ENCODE measurements around the gene TGOLN2. TPM values are rescaled to one million over a fixed set of nuclear protein-coding genes. Genes with fewer than 3 reads are reported as not detected.

TGOLN2 gene
- total and polyA plus RNA-seq, 7 donors, result 14.3 to 51.7 (median 36.8) TPM

DNA sequence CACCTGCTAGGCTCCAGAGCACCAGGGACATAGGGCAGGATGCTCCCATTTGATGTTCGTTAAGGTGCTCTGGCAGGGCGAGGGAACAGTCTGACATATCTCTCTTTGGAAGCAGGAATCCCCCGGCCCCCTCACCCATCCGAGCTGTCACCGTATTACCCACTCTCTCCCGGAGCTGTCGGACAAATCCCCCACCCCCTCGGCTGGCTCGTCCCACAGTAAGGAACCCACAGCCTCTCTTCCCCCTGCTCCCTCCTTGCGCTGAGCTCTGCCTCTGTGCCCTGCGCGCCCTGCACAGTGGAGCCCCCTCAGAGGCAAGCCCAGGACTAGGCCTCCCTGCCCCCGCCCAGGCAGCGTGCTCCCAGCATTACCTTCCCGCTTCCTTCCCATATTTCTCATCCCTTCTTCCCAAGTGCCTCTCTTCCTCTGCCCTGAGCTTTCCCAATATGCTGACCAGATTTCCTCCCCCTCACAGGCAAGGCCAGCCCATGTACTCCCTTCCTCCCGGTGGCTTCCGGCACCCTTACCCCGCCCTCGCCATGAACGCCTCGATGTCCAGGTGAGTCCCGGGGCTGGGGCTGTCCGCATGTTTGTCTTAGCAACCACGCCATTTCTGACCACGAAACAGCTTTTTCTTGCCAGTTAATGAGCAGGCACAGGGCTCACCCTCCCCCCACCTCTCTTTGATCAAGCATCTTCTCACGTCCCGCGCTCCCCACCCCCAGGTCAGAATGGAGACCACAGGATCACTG lies 23.8 kb downstream of the TGOLN2 start:
- intact Hi-C loops (cut with DNase I), result no loop called here
- Histone ChIP-seq H3K36me3 (ENCODE audit: insufficient read depth in 1 of 2, low read depth in 1 of 2) (peaks cover 0 to 45% of the 10 kb centered on the region in 2 donors), H3K27ac (no peak overlapping the region), H3K27me3 (ENCODE audit: insufficient read depth in 3 of 3, low read length in 2 of 3) (no peaks in the 10 kb centered on the region), H3K4me1 (no peaks in the 10 kb centered on the region), H3K9me3 (no peaks in the 10 kb centered on the region), H3K4me3 (no peak overlapping the region)
- TF ChIP-seq CTCF (IDR thresholded peaks at IDR 0.05), result no peak
- ATAC-seq (no peak), DNase-seq (no peak)
- WGBS, 3 donors, result 91 to 95% (median 92%) methylated on average over 27 to 28 of the region's 28 CpGs

DNA sequence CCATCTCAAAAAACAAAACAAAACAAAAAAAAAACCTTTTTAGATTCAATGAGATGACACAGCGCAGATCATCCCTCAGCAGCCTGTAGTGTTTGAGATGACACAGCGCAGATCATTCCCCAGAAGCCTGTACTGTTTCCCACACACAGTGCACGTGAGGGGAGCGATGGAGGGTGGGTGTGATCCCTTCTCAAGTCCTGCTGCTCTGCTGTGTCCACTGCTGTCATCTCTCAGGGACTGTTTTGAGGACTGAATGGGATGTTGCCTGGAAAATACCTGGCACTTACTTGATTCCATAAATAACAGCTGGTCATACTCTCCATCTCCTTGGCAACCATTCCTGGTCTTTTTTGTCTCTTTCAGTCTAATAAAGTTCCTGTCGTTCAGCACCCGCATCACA lies 25.7 kb downstream of the TGOLN2 start:
- DNase-seq (no peak), ATAC-seq (peak in 2 of 4 donors; percentile 11 to 40)
- no peak for TF ChIP-seq CTCF (IDR thresholded peaks at IDR 0.05)
- Histone ChIP-seq H3K36me3 (ENCODE audit: insufficient read depth in 1 of 2, low read depth in 1 of 2) (peaks cover 0 to 35% of the 10 kb centered on the region in 2 donors), H3K27me3 (ENCODE audit: insufficient read depth in 3 of 3, low read length in 2 of 3) (no peaks in the 10 kb centered on the region), H3K9me3 (no peaks in the 10 kb centered on the region), H3K4me1 (no peaks in the 10 kb centered on the region), H3K27ac (no peak overlapping the region), H3K4me3 (no peak overlapping the region)
- intact Hi-C loops (cut with DNase I), result no loop called here
- 64 to 70% (median 67%) methylated on average over 6 of the region's 6 CpGs for WGBS, 3 donors

DNA sequence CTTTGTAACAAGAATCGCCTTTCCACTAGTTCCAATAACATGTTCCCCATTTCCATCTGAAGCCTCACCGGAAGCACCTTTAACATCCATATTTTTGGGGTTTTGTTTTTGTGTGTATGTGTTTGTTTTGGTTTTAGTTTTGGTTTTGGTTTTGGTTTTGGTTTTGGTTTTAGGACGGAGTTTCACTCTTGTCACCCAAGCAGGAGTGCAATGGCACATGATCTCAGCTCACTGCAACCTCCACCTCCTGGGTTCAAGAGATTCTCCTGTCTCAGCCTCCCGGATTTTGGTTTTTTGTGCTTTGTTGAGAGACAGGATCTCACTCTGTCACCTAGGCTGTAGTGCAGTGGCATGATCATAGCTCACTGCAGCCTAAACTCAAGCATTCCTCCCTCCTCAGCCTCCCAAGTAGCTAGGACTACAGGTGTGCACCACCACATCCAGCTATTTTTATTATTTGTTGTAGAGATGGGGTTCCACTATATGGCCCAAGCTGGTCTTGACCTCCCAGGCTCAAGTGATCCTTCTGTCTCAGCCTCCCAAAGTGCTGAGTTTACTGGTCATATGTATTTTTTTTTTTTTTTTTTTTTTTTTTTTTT lies 36.3 kb downstream of the TGOLN2 start:
- Histone ChIP-seq H3K4me3 (no peak overlapping the region), H3K27ac (no peak overlapping the region), H3K9me3 (no peaks in the 10 kb centered on the region), H3K36me3 (ENCODE audit: insufficient read depth in 1 of 2, low read depth in 1 of 2) (peaks cover 0 to 8% of the 10 kb centered on the region in 2 donors), H3K4me1 (no peaks in the 10 kb centered on the region), H3K27me3 (ENCODE audit: insufficient read depth in 3 of 3, low read length in 2 of 3) (no peaks in the 10 kb centered on the region)
- ATAC-seq, result no peak
- no peak for TF ChIP-seq CTCF (IDR thresholded peaks at IDR 0.05)
- intact Hi-C loops (cut with DNase I), result loop anchor here in 1 of 2 donors (10.0 kb wide), 2 partner anchors 367 to 797 kb away; no protein-coding TSS in a partner anchor
- DNase-seq, result peak in 1 of 2 donors; percentile 8
- 78 to 79% (median 79%) methylated on average over 4 of the region's 4 CpGs for WGBS, 3 donors

DNA sequence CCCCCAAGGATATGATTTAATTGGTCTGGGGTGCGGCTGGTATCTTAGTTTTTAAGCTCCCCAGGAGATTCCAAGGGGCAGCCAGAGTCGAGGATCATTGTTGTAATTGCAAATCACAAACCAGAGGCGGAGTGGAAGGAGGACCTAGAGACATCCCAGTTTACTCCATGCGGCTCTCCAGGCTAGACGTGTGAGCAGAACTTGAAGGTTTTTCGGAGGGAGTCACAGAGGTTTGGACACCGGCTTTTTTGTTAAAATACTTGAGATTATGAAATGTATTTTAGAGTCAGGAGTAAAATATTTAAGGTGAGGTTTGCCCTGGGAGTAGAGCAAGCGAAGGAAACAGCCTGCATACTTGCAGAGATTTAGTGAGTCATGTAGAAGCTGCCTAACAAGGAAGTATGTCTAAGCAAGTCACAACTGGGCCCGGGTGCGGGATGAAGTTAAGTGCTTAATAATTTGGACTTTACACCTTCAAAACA lies 39.5 kb downstream of the TGOLN2 start:
- TF ChIP-seq CTCF (IDR thresholded peaks at IDR 0.05), result no peak
- Histone ChIP-seq H3K4me3 (no peak overlapping the region), H3K9me3 (no peaks in the 10 kb centered on the region), H3K36me3 (ENCODE audit: insufficient read depth in 1 of 2, low read depth in 1 of 2) (peaks cover 0 to 14% of the 10 kb centered on the region in 2 donors), H3K4me1 (peaks cover 4% of the 10 kb centered on the region), H3K27ac (no peak overlapping the region), H3K27me3 (ENCODE audit: insufficient read depth in 3 of 3, low read length in 2 of 3) (no peaks in the 10 kb centered on the region)
- 81 to 87% (median 85%) methylated on average over 10 of the region's 10 CpGs for WGBS, 3 donors
- intact Hi-C loops (cut with DNase I), result loop anchor here in 1 of 2 donors (5.0 kb wide), 2 partner anchors 156 to 221 kb away; partner anchors contain the start of gene TCF7L1
- DNase-seq, result peak in 1 of 2 donors; percentile 1
- ATAC-seq, result no peak

Data from psoas muscle (tissue), 8 donors.